HEK293 (cell line): ENCODE measurements around the gene SLCO4A1.

Experiments
- GLIS2 ChIP-seq: fragments of 450-650 bp; formaldehyde crosslinking; IDR thresholded peaks from 2 replicates; pipeline ENCODE4 v1.5.1; 2016; ENCODE audit warnings: missing biosample characterization, missing genetic modification characterization
- KLF17 ChIP-seq: fragments of 450-650 bp; formaldehyde crosslinking; IDR thresholded peaks from 2 replicates; pipeline ENCODE4 v1.5.1; 2016; ENCODE audit warnings: missing biosample characterization, missing genetic modification characterization
- MZF1 ChIP-seq: fragments of 450-650 bp; formaldehyde crosslinking; IDR thresholded peaks from 2 replicates; pipeline ENCODE4 v1.5.1; 2017; ENCODE audit warnings: missing biosample characterization, missing genetic modification characterization, borderline replicate concordance
- PRDM1 ChIP-seq: fragments of 450-650 bp; formaldehyde crosslinking; IDR thresholded peaks from 2 replicates; pipeline ENCODE4; 2016; ENCODE audit warnings: missing biosample characterization, missing genetic modification characterization
- SCRT2 ChIP-seq: fragments of 450-650 bp; formaldehyde crosslinking; IDR thresholded peaks from 2 replicates; pipeline ENCODE4 v1.5.1; 2016; ENCODE audit warnings: missing biosample characterization, missing genetic modification characterization
- SP7 ChIP-seq: fragments of 450-650 bp; formaldehyde crosslinking; IDR thresholded peaks from 2 replicates; pipeline ENCODE4 v1.5.1; 2016; ENCODE audit warnings: missing biosample characterization, missing genetic modification characterization
- TSHZ1 ChIP-seq: fragments of 450-650 bp; formaldehyde crosslinking; IDR thresholded peaks from 2 replicates; pipeline ENCODE4 v1.5.1; 2016; ENCODE audit warnings: missing biosample characterization, missing genetic modification characterization, borderline replicate concordance
- ZBTB10 ChIP-seq: fragments of 450-650 bp; formaldehyde crosslinking; IDR thresholded peaks from 2 replicates; pipeline ENCODE4 v1.5.1; 2016; ENCODE audit warnings: missing biosample characterization, missing genetic modification characterization
- ZBTB11 ChIP-seq: fragments of 450-650 bp; formaldehyde crosslinking; conservative IDR thresholded peaks from 2 replicates; pipeline ENCODE4 v1.5.1; 2016; ENCODE audit warnings: low read depth, missing biosample characterization, missing genetic modification characterization
- ZBTB7A ChIP-seq: fragments of 450-650 bp; formaldehyde crosslinking; IDR thresholded peaks from 2 replicates; pipeline ENCODE4 v1.5.1; 2016; ENCODE audit warnings: low read depth, missing biosample characterization, missing genetic modification characterization
- ZFP41 ChIP-seq: fragments of 450-650 bp; formaldehyde crosslinking; IDR thresholded peaks from 2 replicates; pipeline ENCODE4 v1.5.1; 2016; ENCODE audit warnings: missing biosample characterization, missing genetic modification characterization, borderline replicate concordance
- ZIC2 ChIP-seq: fragments of 450-650 bp; formaldehyde crosslinking; IDR thresholded peaks from 2 replicates; pipeline ENCODE4 v1.5.1; 2016; ENCODE audit warnings: missing biosample characterization, missing genetic modification characterization
- ZNF10 ChIP-seq: fragments of 450-650 bp; formaldehyde crosslinking; IDR thresholded peaks from 2 replicates; pipeline ENCODE4 v1.5.1; 2017; ENCODE audit warnings: missing biosample characterization, missing genetic modification characterization
- ZNF114 ChIP-seq: fragments of 450-650 bp; formaldehyde crosslinking; IDR thresholded peaks from 2 replicates; pipeline ENCODE4 v1.5.0; 2017; ENCODE audit warnings: missing biosample characterization, missing genetic modification characterization
- ZNF133 ChIP-seq: fragments of 450-650 bp; formaldehyde crosslinking; IDR thresholded peaks from 2 replicates; pipeline ENCODE4 v1.5.1; 2016; ENCODE audit warnings: missing biosample characterization, missing genetic modification characterization
- ZNF157 ChIP-seq: fragments of 450-650 bp; formaldehyde crosslinking; IDR thresholded peaks from 2 replicates; pipeline ENCODE4 v1.5.1; 2016; ENCODE audit warnings: missing biosample characterization, missing genetic modification characterization
- ZNF18 ChIP-seq: fragments of 450-650 bp; formaldehyde crosslinking; IDR thresholded peaks from 2 replicates; pipeline ENCODE4 v1.5.1; 2016; ENCODE audit warnings: missing biosample characterization, missing genetic modification characterization
- ZNF292 ChIP-seq: fragments of 450-650 bp; formaldehyde crosslinking; IDR thresholded peaks from 2 replicates; pipeline ENCODE4 v1.5.1; 2016; ENCODE audit warnings: low read depth, missing biosample characterization, missing genetic modification characterization, borderline replicate concordance
- ZNF580 ChIP-seq: fragments of 450-650 bp; formaldehyde crosslinking; IDR thresholded peaks from 2 replicates; pipeline ENCODE4 v1.5.1; 2016; ENCODE audit warnings: missing biosample characterization, missing genetic modification characterization
- ZNF623 ChIP-seq: fragments of 450-650 bp; formaldehyde crosslinking; IDR thresholded peaks from 2 replicates; pipeline ENCODE4 v1.5.1; 2016; ENCODE audit warnings: missing biosample characterization, missing genetic modification characterization
- ZNF654 ChIP-seq: fragments of 450-650 bp; formaldehyde crosslinking; IDR thresholded peaks from 2 replicates; pipeline ENCODE4 v1.5.1; 2016; ENCODE audit warnings: low read depth, missing biosample characterization, missing genetic modification characterization
- ZNF660 ChIP-seq: fragments of 450-650 bp; IDR thresholded peaks from 2 replicates; pipeline ENCODE4 v1.5.1; 2018; ENCODE audit warnings: missing biosample characterization, mild to moderate bottlenecking, missing genetic modification characterization
- ZNF677 ChIP-seq: fragments of 450-650 bp; IDR thresholded peaks from 2 replicates; pipeline ENCODE4 v1.5.0; 2018; ENCODE audit warnings: missing biosample characterization, mild to moderate bottlenecking, missing genetic modification characterization, moderate library complexity
- ZNF791 ChIP-seq: fragments of 450-650 bp; formaldehyde crosslinking; IDR thresholded peaks from 2 replicates; pipeline ENCODE4 v1.5.1; 2016; ENCODE audit warnings: missing biosample characterization, missing genetic modification characterization
- ZSCAN18 ChIP-seq: fragments of 450-650 bp; formaldehyde crosslinking; IDR thresholded peaks from 2 replicates; pipeline ENCODE4 v1.5.1; 2016; ENCODE audit warnings: missing biosample characterization, missing genetic modification characterization

SLCO4A1 gene

GRCh38 chr20:62642666-62643520, 590 bp downstream of the SLCO4A1 start (continued):
- TF ChIP-seq MZF1 (tag by site-specific recombination) (no peak), ZNF660 (tag by site-specific recombination) (no peak), ZNF133 (tag by site-specific recombination) (no peak), SCRT2 (tag by site-specific recombination) (no peak), TSHZ1 (no peak), GLIS2 (tag by site-specific recombination) (peak; percentile 70), ZNF580 (tag by site-specific recombination) (no peak), PRDM1 (tag by site-specific recombination) (no peak), ZNF292 (no peak), ZIC2 (peak; percentile 85), ZNF18 (tag by site-specific recombination) (no peak), SP7 (tag by site-specific recombination) (no peak), ZNF114 (tag by site-specific recombination) (no peak), ZNF10 (tag by site-specific recombination) (no peak), ZNF677 (tag by site-specific recombination) (no peak), ZBTB11 (tag by site-specific recombination) (no peak; the same call in 1 of the 2 replicates), ZNF654 (no peak), ZNF623 (tag by site-specific recombination) (no peak), ZFP41 (tag by site-specific recombination) (no peak), ZBTB7A (tag by site-specific recombination) (no peak), ZNF157 (tag by site-specific recombination) (no peak), ZBTB10 (tag by site-specific recombination) (peak; percentile 33; the same call in 1 of the 2 replicates), ZSCAN18 (tag by site-specific recombination) (no peak), ZNF791 (no peak), KLF17 (0 out of 2 replicates have a peak, but pooled peaks have one; percentile 25)
